HG03280 (cell line): ENCODE measurements around the gene USP3.
"Not testable (repeated sequence)": the region's sequence is repeated elsewhere in the genome, so short reads cannot be mapped to it uniquely, and the experiment has no call there.

ENCODE experiments used
- ATAC-seq: cut with Tn5 transposase; IDR thresholded peaks from one replicate; pipeline ENCODE4 v1.9.1; 2021; ENCODE audit warnings: mild to moderate bottlenecking, moderate library complexity; ENCODE audit not compliant: unreplicated experiment

Gene USP3

DNA sequence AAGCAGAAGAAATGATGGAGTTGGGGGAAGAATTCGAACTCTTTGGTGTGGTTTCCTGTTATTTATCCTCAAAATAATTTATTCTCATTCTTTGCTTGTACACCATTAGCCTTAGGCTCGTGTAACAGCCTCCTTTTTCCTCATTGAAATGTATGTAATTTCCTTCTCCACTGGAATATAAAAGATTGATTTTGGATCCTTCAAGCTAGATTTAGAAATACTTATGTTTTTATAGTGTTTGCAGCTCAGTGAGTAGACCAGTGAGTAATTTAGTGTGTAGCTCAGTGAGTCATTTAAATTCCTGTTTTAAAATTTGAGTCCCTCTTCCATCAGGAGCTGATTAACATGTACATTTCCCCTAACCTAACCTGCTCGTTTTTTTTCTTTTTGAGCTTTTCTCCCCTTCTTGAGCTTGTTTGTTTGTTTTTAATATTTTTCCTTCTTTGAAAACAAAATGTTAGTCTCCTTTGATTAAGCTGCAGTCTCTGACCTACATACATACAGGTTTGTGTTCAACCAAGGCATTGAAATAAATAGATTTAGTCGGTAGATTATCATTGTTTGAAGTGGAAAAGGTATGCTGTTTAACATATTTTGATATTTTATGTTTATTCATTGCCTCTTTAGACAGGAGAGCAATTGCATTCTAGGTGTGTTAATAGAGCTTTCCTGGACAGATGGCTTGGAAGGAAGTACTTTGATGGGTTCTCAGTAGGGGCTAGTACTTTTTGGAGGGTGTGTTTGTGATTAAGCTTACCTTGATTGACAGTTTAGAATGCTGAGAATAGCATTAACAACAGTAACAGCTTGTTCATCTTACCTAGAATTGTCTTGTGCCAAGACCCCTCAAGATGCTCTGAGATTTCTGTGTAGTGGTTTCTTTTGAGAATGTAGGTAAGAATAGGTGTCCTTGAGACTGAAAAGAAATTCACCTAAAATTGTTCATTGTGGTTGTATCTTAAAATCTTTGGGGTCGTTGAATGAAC is 5.9 kb downstream of the USP3 start:
- ATAC-seq, result no peak

DNA sequence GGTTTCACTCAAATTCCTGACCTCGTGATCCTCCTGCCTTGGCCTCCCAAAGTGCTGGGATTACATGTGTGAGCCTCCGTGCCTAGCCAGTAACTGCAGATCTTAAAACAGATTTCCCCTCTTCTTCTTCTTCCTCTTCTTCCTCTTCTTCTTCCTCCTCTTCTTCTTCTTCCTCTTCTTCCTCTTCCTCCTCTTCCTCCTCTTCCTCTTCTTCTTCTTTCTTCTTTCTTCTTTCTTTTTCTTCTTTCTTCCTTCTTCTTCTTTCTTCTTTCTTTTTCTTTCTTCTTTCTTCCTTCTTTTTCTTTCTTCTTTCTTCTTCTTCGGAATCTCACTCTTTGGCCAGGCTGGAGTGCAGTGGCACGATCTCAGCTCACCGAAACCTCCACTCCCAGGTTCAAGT is 7.8 kb downstream of the USP3 start:
- no peak for ATAC-seq

DNA sequence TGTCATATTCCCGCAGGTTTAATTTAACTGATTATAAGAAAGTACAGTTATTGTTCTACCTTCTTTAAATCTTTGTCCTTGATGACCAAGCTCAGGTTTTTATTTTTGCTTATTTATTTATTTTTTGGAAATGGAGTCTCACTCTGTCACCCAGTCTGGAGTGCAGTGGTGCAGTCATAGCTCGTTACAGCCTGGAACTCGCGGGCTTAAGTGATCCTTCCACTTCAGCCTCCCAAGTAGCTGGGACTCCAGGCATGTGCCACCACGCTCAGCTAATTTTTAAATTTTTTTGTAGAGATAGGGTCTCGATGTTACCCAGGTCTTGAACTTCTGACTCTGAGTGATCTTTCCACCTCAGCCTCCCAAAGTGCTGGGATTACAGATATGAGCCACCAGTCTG is 8.9 kb downstream of the USP3 start:
- no peak for ATAC-seq

DNA sequence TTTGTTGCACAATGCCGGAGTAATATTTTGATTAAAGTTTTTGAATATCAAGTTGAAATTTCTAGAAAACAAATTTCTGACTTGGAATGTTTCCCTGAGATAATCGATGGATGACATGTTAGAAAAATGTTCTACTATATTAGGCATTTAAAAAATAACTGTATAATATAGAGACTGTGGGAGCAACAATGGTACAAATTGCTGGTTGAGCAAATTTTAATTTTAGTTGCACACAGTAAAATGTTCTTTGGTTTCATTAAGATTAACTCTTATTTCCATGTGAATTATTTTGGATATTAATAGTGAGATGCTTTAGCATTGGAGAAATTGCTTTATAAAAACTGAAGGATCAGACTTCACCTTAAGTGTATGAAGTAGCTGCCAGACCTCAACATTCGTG is 9.3 kb downstream of the USP3 start:
- no peak for ATAC-seq

DNA sequence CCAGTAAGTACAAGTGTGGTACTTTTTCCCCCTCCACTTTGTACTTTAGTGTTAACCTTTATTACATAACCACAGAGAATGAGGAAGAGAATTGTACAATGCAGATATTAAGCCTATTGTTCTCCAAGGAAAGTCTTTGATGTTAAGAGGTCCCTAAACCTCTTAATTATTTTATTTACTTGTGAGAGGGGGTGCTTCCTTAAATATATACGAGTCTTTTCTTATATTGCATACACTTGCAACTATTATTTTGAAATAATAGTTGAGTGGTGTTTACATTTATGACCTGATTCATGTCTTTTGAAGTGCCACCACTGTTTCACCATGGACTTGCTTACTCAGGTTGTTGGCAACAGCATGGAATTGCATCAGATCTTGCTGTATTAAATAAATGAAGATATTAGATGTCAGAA is 10.1 kb downstream of the USP3 start:
- no peak for ATAC-seq

DNA sequence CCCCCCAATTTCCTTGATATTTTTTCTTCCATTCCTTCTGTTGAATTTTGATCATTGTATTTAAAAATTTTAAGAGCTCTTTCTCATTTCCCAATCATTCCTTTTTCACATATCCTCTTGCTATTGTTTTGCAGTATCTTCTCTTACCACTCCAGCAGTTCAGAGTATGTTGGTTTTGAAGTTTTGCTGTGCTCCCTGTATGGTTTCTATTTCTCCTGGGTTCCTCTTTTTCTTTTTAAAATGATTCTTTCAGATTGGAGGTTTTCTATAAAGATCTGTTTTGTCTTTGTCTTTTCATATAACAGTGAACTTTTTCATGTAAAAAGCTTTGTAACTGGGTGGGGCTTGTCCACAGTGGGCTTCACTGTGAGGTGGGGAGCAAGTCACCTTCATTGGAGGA is 12.8 kb downstream of the USP3 start:
- no peak for ATAC-seq

DNA sequence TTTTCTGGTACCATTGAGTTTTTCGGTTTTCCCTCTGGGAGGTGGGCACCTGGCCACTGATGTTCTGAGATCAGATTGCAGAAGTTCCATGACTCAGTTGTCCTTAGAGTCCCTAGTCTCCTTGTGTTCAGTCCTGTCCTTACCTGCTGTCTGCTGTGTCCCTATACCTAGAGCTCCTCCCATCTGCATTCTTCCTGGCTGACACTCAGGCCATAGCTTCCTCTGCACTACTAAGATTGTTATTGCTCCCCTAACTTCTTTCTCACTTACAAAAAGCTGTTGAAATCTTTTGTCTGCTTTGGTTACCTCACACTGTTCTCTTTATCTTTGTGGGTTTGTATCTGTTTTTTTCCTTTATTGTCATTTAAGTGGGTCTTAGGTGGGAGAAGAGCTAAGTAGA is 13.2 kb downstream of the USP3 start:
- ATAC-seq, result no peak

DNA sequence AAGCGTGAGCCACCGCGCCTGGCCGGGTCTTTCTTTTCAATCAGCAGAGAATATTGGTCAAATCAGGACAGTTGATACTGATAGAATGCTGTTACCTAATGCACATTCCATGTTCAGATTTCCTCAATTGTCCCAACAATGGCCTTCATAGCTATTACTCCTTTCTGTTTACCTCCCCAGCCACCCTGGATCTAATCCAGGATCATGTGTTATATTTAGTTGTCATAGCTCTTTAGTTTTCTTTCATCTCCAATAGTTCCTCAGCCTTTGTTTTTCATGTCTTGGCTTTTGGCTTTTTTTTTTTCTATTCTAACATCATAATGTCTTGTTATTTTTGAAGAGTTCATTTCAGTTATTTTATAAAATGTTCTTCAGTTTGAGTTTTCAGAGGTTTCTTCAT is 14.6 kb downstream of the USP3 start:
- ATAC-seq, result no peak

DNA sequence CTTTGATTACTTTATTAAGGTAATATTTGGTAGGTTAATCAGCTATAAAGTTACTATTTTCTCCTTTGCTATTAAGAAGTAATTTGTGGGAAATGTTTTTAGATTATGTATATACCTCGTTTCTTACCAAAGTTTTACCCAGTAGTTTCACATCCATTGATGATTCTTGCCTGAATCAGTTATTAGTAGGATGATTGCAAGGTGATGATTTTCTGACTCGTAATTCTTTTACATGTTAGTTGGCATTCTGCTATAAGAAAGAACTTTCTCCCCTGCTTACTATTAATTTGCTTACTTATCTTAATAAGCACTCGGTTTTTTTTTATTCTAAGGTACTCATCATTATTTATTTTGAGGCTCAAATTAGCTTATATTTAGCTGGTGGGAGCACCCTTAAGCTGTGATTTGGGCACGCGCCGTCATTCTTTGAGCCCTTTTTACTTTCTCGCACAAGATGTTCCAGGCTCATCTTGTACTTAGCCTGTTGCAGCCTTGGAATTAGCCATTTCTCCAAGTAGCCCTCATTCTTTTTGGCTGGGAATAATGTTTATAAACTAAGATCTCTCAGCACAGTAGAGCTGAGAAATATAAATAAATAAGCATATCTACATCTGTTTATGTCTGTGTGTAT is 15.3 kb downstream of the USP3 start:
- ATAC-seq, result no peak

DNA sequence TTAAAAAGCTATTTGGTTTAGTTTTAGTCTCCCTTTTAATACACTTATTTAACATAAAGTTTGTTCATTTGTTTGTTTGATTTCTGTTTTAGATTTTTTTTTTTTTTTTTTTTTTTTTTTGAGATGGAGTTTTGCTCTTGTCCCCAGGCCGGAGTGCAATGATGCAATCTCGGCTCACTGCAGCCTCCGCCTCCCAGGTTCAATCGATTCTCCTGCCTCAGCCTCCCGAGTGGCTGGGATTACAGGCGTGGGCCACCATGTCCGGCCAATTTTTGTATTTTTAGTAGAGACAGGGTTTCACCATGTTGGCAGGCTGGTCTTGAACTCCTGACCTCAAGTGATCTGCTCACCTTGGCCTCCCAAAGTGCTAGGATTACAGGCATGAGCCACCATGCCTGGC is 16.1 kb downstream of the USP3 start:
- not testable (repeated sequence) for ATAC-seq

DNA sequence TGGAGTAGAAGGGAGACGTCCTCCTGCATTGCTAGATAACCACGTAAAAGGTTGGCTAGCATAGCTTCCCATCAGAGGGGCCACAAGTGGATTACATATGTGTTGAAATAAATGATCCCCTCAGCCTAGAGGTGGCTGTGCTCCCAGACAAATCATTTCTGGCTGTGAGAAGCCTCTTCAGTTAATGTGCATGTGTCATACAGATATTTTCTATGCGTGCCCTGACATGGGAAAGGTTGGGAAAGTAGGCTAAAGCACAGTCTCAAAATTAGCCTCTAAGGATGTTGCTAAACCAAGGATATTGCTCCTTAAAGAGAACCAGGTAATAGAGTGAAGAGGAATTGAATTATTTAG is 17.8 kb downstream of the USP3 start:
- no peak for ATAC-seq

DNA sequence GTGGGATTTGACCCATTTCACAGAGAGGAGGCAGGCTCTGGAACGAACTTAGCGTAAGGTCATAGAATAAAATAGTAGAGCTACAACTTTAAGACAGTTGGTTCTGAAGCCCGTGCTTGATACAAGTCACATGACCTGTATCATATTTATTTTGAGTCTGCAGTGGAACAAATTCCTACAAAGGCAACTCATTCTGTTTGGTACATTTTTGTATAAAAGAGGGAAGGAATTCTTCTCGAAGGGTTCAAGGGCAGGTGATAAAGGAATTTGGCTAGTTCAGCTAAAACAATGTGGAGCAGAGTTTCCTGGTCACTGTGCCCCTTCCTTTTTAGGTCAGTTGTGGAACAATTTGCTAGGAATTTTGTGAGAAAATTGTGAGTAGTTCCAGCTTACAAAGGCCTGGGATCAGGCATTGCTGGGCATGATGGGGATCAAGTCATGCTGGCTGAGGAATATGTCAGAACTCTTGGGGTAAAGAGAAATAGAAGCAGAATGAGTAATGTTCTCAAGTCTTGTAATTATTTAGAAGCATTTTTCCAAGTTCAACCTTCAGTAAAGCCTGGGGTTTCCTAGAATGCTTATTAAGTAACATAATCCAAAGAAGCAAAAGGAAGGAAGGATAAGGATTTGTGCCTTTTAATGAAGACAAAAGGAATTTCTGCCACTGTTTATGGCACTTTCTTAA is 19.1 kb downstream of the USP3 start:
- ATAC-seq, result no peak

DNA sequence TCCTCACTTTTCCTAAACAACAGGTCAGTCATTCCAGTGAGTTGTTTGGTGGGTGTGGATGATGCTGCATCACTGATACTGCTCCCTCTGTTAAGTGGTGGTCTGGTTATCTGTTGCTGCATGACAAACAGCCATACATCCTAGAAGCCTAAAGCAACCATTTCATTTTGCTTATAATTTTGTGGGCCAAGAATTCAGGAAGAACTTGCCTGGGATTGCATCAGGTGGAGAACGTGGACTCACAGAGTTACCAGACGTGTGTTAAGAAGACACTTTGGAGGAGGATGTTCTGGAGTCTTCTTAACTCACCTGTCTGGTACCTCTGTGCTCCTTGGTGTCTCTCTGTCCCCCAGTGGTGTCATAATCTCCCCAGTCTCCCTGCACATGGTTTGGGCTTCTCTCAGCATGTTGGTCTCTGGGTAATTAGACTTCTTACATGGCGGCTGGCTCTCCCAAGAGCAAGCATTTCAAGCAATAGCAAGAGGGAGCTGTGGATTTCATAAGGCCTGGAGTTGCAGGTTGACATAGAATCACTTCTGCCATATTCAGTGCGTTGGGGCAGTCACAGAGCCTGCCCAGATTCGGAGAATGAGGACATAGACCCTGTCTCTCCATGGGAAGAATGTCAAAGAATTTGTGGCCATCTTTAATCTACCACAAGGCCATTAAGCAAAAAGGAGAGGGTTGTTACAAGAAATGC is 20.1 kb downstream of the USP3 start:
- ATAC-seq, result no peak

DNA sequence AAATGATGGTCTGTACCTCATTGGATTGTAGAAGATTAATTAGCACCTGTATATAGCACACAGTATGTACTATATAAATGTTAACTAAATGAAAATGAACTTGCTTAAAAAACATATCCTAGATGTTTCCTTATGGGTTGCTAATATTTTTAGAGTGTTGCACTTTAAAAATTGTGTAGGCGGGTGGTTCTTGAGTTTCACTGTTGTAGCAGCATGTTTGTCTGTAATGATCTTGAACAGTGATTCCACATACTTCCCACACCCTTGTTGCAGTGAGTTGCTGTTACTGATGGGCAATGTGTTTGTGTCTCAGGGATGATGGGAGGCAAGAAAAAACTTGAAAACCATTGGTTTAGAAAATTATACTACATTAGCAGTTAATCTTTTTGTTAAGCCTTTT is 22.0 kb downstream of the USP3 start:
- ATAC-seq, result no peak

DNA sequence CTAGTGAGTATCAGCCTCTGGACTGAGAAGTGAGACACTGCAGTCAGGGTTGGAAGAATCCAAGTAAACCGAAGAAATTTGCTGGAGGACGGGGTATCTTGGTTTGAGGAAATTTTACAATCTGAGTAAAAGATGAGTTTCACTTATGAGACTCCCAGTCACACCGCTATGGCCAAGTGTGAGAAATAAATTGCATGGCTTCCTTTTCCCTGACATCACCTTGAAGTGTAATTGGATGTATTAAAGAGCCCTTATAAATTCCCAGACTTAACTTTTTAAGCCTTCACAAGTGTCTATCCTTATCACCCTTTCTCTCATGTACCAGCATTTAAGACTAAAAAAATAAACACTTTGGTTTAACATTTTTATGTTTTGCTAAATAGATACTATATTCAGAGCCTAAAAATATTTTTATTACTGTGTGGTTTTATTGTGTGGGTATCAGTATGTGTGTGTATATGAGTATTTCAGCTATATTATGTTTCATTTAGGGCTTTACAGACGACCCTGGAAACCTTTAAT is 23.8 kb downstream of the USP3 start:
- ATAC-seq, result no peak

DNA sequence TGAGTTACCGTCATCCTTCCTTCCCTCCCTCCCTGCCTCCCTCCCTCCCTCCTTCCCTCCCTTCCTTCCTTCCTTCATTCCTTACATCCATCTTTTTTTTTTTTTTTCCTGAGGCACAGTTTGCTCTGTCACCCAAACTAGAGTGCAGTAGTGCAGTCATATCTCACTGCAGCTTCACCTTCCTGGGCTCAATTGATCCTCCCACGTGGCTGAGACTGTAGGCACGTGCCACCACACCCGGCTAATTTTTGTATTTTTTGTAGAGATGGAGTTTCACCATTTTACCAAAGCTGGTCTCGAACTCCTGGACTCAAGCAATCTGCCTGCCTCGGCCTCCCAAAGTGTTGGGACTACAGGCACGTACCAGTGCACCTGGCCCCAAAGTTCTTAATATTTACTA is 25.8 kb downstream of the USP3 start:
- ATAC-seq, result no peak

DNA sequence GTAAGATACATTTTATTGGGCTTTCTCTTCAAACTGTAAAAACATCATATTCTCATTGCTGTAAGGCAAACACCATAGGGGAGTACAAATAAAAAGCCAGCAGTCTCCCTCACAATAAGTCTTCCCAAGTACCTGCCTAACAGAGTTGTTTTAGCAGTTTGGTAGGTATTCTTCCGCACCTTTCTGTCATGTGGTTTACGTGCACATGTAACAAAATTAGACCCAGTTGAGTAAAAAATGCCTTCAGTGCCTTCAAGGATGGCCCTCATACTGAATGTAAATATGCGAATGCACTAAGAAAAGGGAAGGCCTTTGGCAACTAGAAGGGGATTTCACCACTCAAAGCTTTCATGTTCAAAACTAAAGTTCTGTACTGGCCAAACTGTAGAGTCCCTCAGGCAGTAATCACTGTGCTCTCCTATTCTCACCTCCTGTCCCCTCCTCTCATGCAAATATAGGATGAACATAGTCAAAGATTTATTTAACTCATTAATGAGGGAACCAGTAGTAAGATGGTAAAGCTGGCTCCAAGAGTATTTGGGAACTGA is 26.4 kb downstream of the USP3 start:
- ATAC-seq, result no peak

DNA sequence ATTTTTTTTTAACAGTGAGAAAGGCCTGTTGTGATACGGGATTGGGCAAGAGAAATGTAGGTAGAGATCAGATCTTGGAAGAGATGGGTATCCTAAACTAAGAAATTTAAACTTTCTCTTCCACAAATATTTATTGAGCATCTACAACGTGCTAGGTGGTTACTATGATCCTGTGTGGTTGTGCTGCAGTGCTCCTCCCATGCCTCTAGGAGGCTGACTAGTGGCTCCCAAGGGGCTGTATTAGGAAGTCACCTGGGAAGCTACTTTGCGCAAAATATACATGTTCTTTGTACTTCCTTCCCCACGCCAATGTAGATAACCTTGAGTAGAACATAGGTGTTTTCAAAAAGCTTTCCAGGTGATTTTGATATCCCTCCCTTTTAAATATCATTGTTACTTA is 27.2 kb downstream of the USP3 start:
- ATAC-seq, result no peak

DNA sequence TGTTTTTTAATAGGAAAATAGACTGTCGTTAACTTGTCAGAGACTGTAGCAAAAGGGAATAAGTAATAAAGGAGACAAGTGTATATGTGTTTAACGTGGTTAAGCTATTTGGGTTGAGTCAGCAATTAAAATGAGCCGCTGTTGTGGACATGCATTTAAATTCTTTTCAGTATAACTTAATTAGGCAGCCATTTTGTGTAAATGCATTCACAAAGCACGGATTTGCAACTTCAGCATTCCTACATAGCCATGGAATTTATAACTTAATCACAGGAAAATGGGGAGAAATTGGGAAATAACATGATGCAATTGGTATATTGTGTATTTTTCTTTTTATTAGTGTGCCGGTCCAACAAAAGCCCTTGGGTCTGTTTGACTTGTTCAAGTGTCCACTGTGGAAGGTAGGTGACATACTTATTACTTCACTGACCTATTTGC is 27.9 kb downstream of the USP3 start:
- no peak for ATAC-seq

DNA sequence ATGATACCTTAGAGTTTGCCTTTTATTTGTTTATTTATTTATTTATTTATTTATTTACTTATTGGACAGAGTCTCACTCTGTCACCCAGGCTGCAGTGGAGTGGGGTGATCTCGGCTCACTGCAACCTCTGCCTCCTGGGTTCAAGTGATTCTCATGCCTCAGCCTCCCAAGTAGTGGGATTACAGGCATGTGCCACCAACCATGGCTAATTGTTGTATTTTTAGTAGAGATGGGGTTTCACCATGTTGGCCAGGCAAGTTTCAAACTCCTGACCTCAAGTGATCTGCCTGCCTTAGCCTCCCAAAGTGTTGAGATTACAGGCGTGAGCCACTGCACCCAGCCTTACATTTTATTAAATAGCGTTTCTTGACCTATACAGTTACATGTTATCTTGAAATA is 30.5 kb downstream of the USP3 start:
- ATAC-seq, result not testable (repeated sequence)

DNA sequence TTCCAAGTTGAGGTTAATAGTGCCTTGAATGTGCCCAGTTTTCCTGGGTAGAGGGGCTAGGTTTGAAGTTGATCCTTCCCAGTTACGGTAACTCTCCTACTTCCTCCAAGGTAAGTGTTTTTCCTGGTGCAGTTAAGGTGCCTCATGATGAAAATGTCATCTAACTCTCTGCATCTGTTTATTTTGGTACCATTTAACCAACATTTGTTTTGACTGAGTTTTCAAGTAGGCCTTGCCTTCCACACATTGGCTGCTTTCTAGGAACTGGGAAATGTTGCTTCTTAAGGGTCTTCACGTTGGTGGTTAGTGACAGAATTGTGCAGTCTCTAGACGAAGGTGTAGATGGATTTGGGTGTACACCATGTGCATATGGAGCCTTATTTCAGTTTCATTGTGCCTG is 31.3 kb downstream of the USP3 start:
- no peak for ATAC-seq
